NCI-H446 (cell line): ENCODE data around the gene KAZN.
"Not testable (repeated sequence)": the region's sequence is repeated elsewhere in the genome, so short reads cannot be mapped to it uniquely, and the experiment has no call there.

Experiments
- DNase-seq, 2 experiments: peaks; one replicate each; lab custom pipeline; 2025; lab: John Stamatoyannopoulos, UW

The KAZN gene

DNA sequence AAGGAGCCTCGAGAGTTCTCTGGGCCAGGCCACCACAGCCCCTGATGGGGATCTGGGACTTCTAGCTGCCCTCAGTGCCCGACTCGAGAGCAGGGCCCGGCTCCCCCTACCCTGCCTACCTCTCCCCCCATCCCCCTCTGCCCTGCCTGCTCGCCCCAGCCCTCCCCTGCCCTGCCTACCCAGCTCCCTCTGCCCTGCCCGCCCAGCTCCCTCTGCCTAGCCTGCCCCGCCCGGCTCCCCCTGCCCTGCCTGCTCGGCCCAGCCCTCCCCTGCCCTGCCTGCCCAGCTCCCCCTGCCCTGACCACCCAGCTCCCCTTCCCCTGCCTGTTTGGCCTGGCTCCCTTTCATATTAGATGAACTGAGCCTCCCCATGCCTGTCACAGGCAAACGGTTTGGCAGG, 437.6 kb downstream of the KAZN start:
- no peak for DNase-seq

DNA sequence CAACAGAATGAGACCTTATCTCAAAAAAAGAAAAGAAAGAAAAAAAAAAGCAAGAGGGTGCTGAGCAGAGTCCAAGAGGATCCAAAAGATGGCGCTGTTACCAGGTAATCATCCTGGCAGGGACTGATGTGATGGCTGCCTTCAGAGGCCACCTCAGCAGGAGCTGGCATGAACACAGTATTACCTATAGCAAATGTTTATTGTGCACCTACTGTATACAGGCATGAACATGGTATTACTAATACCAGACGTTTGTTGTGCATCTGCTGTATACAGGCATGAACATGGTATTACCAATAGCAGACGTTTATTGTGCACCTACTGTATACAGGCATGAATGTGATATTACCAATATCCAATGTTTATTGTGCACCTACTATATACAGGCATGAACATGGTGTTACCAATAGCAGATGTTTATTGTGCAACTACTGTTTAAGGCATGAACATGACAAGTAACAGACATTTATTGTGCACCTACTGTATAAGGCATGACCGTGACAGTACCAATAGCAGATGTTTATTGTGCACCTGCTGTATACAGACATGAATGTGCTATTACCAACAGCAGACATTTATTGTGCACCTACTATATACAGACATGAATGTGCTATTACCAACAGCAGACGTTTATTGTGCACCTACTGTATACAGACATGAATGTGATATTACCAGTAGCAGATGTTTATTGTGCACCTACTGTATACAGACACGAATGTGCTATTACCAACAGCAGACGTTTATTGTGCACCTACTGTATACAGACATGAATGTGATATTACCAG, 439.9 kb downstream of the KAZN start:
- no peak for DNase-seq

DNA sequence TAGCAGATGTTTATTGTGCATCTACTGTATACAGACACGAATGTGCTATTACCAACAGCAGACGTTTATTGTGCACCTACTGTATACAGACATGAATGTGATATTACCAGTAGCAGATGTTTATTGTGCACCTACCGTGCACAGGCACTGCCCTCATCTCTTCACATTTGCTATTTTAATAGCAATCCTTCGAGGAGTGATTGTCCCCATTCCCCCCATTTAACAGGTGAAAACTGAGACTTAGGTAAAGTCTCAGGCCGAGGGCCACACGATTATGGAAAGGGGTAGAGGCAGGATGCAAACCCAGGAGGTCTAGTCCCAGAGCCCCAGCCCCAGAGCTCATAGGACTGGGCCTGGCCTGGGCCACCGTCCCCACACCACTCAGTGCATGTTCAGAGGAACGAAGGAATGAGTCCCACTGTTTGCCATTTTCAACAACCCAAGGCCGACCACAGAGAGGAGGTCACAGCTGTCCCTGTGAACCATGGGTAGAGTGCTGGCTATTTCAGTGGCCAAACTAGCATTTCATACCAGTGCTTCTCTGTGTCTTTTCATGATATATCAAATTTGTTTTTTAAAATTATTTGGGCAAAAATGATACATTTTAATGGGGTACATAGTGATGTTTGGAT, 440.6 kb downstream of the KAZN start:
- DNase-seq, result no peak

DNA sequence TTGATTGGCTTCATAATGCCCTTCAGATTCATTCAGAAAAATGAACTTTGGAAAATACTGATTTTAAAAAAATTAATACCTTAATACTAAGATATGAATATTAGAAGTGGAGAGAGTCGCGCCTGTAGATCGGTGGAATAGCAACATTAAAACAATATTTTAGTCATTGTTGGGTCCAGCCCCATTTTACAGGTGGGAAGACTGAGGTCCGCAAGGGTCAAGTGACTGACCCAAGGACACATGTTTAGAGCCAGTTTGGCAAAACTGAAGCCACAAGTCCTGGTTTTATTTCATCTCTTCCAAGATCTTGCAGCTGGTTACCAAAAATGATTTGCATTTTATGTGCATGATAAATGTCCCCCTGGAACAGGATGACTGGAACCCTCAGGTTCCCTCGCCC, 441.4 kb downstream of the KAZN start:
- DNase-seq, result no peak

DNA sequence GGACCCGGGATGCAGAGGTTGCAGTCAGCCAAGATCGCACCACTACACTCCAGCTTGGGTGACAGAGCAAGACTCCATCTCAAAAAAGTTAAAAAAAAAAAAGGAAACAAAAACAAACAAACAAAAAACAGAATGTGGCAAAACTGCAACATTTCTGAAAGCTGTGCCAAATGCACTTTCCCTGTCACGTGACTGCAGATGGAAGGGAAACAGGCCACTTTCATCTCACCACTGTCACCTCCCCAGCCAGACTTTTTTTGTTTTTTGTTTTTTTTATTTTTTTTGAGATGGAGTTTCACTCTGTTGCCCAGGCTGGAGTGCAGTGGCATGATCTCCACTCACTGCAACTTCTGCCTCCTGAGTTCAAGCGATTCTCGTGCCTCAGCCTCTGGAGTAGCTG, 442.2 kb downstream of the KAZN start:
- DNase-seq, result not testable (repeated sequence)

DNA sequence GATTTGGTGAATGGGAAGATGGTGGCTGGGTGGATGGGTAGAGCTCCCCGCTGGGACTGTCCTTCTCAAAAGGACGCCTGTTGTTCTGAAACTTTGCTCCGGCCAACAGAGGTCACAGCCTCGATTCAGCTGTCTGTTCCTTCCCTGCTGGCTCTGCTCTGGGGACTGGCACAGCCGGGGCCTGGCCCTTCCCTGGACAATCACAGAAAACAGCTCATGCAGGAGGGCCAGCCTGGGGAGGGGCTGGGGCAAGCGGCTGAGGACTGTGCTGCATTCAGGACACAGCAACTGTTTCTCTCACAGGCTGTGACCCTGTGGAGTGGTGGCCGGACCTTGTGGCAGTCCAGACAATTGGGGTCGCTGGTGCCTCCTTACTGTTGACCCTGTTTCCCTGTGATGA, 444.4 kb downstream of the KAZN start:
- DNase-seq, result no peak

DNA sequence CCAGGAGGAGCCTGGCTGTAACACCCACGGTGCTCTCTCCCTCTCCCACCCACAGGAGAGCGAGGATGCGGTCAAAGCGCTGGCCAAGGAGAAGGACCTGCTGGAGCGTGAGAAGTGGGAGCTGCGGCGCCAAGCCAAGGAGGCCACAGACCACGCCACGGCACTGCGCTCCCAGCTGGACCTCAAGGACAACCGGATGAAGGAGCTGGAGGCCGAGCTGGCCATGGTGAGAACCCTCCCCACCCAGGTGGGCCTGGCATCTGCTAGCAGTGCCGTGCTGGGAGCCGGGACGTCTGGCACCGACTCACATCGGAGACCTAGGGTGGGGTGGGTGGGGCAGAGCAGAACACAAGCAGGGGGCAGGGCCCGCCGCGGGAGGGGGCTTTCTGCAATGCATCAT, 445.4 kb downstream of the KAZN start:
- no peak for DNase-seq

DNA sequence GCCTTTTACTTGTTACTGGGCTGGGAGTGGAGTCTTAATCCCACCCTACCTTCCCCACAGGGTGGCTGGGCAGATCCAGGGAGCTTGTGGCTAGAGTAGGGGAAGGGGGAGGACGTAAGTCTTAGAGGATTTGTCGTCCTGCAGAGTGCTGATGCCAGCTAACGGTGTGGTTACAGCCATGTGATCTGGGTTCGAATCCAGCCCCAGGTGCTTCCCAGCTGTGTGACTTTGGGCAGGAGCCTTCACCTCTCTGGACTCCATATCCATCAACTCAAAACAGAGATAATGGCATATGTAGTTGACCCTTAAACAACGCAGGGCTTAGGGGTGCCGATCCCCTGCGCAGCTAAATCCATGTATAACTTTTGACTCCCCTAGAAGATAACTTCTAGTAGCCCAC, 446.6 kb downstream of the KAZN start:
- DNase-seq, result no peak

DNA sequence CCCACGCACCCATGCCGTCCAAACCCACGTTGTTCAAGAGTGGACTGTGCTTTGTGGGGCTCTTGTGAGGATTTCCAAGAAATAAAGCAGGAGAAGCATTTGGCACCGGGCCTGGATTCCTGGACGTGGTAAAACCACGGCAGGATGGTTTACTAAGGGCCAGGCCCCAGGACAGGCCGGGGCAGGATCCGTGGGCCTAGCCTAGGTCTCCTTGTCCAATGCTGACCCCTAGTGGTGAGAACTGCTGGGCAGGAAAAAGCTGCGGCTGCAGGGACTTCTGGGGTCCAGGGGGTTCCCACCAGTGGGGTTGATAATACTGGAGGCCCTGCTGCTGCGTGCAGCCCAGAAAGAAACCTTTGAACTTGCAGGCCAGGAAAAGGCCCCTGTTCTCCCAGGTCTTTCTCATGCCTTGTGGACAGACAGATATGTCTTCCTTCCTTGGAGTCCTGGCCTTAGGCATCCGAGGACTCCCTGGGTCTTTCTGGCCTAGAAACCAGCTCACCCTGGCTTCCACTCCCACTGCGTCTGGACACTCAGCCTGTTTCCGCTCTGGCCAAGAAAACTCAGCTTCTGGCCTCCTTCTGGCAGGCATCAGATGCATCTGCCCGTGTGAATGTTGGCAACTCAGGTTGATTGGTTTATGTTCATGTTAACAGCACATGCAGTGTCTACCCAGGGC, 448.1 kb downstream of the KAZN start:
- DNase-seq, result peak; percentile 46 to 81

DNA sequence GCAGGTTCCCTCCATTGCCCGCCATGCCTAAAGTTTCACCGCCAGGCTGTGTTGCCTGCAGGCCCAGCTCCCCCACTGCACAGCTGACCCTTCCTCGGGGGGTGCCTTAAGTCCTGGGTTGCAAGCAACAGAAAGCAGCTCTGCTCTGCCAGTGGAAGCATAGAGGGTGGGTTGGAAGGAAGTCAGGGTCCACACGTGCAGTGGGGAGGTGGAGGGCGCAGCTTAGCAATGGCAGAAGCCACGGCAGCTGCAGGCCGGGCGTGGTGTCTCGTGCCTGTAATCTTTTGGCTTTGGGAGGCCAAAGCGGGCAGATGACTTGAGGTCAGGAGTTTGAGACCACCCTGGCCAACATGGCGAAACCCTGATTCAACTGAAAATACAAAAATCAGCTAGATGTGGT, 448.8 kb downstream of the KAZN start:
- DNase-seq, result no peak

DNA sequence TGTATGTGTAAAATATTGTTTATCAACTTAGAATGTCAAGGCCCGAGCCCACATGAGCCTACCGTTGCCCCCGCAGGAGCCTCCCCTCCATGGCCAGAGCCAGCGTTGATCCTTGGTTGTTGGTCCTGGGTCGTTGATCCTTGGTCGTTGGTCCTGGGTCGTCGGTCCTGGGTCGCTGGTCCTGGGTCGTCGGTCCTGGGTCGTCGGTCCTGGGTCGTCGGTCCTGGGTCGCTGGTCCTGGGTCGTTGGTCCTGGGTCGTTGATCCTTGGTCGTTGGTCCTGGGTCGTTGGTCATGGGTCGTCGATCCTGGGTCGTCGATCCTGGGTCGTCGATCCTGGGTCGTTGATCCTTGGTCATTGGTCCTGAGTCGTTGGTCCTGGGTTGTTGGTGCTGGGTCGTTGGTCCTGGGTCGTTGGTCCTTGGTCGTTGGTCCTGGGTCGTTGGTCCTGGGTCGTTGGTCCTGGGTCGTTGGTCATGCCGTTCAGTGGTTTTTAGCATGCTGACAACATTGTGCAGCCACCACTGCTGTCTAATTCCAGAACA, 450.0 kb downstream of the KAZN start:
- no peak for DNase-seq

DNA sequence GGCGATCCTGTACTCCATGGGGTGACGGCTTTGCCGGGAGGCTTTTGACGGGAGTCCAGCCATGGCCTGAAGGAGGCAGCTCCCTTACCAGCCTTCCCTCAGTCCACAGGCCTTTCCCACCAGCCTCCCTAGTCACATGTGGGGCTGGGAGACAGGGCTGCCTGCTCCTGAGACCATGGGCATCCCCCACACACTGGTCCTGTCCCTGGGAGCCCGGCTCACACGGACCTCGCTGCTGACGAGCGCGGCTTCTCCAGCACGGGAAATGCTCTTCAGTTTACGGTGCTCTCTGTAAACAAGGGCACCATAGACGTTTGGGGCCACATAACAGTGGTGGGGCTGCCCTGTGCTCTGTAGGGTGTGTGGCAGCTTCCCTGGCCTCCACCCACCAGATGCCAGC, 450.6 kb downstream of the KAZN start:
- DNase-seq, result no peak

DNA sequence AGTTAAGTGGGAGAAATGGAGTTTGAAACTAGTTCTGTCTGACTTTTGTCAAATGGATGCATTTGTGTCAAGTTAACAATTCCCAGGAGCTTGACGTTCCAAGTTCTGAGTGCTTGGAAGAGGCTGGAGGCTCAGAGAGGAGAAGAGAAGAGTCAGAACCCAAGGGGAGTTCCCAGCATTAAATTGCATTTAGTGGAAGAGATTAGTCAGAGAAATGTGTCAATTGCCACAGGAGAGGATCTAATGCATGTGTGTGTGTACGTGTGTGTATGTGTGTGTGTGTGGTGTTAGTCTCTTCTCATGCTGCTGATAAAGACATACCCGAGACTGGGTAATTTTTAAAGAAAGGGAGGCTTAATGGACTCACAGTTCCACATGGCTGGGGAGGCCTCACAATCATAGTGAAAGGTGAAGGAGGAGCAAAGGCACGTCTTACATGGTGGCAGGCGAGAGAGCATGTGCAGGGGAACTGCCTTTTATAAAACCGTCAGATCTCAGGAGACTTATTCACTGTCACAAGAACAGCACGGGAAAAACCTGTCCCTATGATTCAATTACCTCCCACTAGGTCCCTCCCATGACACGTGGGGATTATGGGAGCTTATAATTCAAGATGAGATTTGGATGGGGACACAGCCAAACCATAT, 453.5 kb downstream of the KAZN start:
- DNase-seq, result no peak

DNA sequence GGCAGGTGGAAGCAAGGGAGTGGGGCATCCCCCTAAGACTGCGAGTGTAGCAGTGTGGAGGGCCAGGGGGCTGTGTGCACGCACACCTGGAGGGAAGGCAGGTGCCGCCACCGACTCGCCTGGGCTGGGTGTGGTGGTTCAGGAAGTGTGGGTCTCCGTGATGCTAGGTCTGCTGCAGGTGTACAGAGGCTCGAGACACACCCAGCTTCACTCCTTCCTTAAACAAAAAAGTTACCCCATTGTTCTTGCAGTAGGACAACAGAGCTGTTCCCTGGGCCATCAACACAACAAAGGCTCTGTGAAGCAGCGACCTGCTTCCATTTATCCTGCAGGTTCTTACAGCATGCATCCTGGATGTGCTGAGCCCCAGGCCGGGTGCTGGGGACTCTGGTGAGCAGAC, 454.7 kb downstream of the KAZN start:
- DNase-seq, result no peak

DNA sequence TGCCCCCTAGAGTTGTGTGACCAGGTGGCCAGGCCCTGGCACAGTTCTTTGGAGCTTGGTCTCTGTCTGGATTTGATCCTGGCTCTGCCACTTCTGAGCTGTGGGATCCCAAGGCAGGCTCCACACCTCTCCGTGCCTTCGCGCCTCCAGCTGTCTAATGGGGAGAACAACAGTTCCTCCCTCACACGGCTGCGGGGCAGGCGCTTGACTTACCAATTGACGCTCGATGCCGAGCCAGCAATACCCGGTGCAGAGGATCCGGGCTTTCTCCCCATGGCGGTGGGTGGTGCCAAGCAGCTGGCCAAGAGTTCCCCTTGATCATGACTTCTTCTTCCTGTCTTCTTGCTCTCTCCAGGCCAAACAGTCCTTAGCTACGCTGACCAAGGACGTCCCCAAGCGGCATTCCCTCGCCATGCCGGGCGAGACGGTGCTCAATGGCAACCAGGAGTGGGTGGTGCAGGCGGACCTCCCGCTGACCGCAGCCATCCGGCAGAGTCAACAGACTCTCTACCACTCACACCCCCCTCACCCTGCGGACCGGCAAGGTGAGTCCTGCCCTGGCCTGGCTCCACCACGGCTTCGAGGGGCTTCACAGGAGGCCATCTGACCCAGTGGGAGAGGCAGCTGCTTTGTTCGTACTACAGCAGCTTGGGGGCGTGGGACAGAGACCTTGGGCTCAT, 457.4 kb downstream of the KAZN start:
- DNase-seq, result no peak

DNA sequence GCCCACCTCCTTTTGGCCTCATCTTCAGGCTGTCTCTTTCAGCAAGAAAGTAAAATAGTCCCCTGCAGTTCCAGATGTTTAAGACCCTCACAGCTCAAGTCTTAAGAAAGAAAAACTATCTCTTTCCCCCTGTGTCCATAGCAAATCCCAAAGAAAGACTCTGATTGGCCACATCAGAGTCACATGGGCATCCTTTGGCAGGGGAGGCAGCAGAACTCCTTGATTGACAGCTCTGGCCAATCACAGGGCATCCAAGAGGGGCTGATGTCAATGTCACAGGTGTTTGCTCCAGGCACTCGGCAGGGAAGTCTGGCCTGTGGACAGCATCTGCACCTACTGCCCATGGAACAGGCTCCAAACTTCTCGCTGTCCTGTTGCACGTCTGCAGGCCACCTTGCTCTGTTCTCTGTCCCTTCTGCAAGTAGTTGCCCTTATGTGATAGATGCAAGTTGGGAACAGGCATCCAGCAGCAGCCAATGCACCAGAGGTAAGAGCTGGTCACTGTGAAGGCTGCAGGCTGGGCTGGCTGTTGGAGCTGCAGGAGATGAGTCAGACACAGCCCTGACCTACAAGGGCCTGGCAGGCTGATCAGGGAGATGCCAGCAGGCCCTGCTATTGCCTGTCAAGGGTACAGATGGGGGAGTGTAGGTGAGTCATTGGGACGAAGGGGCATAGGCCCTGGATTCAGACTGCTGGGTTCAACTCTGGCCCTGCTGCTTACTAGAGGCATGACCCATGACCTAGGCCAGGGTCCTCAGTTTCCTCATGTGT, 458.2 kb downstream of the KAZN start:
- no peak for DNase-seq

DNA sequence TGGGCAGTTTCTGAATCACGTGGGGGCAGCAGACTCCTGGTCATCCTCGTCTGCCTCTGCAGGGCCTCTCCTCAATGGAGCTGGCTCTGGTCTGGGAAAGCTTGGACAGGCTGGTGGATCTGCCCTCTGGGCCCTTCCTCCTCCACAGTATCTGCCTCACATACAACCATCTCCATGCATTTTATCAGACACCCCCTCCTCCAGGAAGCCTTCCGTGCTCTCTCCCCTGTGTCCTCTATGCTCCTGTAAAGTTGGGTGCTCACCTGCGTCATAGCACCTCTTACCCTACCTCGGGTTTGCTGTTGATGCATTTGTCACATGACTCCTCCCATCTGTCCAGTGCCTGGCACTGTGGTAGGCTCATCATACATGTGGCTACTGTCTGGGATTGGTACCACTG, 459.3 kb downstream of the KAZN start:
- DNase-seq, result no peak

DNA sequence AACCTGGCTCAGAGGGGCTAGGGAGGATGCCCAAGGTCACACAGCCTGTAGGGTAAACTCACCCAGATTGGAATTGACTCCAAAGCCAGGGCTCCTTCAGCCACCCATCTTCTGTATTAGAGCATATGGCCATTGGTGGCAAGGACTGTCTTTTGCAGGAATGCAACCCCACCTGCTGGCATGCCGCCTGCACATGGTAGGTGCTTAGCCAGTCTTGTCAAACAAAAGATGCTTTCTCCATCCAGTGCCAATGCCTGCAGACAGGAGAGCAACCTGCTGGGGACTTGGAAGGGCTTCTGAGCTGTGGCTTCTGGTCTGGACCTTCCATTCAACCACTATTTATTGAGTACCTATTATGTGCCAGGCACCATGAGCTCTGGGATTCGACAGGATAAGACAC, 459.8 kb downstream of the KAZN start:
- DNase-seq, result no peak

DNA sequence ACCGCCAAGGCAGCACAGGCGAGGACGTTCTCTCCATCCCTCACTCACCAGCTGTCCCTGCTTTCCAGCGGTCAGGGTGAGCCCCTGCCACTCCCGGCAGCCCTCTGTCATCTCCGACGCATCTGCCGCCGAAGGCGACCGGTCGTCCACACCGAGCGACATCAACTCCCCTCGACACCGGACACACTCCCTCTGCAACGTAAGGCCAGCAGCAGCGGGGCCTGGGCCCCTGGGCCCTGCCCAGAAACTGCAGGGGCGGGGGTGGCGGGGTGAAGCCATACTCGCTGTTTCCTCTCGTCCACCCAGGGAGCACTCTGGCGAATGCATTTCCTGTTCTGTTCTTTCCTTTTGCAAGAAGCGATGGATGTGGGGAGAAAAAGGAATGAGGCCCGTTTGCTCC, 461.6 kb downstream of the KAZN start:
- no peak for DNase-seq

DNA sequence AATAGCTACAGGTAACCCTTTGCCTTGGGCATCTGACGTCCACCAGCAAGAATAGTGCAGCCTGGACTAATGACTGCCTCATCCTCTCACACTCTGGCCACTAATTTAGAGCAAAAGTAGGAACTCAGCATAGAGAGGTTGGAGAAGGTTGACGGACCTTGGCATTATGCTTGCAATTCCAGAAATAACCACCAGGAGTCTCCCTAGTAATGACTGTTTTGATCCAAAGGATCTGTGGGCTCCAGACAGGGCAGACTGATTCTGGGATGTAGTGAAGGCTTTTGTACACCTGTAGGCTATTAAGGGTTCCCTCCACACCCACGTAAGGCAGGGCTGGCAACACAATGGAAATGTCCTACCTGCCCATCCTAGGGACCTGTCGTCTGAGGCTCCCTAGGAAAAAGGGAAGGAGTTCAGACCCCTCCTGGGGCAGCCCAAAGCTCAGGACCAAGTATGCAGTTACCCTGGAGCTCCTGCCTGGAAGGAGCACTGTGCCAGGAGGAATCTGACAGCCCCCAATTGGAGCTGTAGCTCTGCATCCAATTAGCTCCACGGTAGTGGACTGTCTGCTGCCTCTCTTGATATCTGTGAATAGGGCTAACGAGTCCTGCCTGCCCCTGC, 464.1 kb downstream of the KAZN start:
- peak in 1 of 2 experiments; percentile 19 for DNase-seq

DNA sequence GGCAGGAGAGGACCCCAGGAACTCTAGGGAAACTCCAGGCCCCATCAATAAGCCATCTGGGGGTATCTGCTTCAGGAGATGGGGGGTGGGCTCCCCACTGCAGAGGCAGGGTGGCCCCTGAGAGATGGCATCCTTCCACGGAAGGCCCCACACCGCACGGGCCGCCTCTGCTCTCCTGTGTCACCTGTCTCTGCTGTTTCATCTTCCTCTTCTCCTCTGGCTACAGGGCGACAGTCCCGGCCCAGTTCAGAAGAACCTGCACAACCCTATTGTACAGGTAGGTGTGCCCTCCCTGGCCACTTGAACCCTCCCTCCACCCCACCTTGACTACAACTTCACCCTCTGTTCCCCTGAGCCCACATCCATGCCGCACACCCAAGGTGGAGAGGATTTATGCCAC, 464.9 kb downstream of the KAZN start:
- DNase-seq, result no peak
